NCI-H460 (cell line): ENCODE measurements around the gene TCF25. TPM values are rescaled to one million over a fixed set of nuclear protein-coding genes. Genes with fewer than 3 reads are reported as not detected.
"Not testable (repeated sequence)": the region's sequence is repeated elsewhere in the genome, so short reads cannot be mapped to it uniquely, and the experiment has no call there.

ENCODE experiments used
- DNase-seq: peaks from one replicate; pipeline ENCODE4 v3.0.0-alpha.2; 2016; ENCODE audit warnings: low read depth; ENCODE audit errors: extremely low read depth
- total RNA-seq: library from RNA; depleted of rRNA; stranded (reverse); fragments of >200 nt; shearing (Covaris generic); gene quantifications from 2 replicates; pipeline ENCODE4 v1.2.3, GENCODE V29; 2014

TCF25 gene
- total RNA-seq, 1 experiment from 2014 or later: 71.4 TPM

- no peak for DNase-seq
Measured at GRCh38 chr16:89934611-89935553, 61.5 kb downstream of the TCF25 start.

- DNase-seq: not testable (repeated sequence)
Measured at GRCh38 chr16:89935620-89936019, 62.2 kb downstream of the TCF25 start.

DNA sequence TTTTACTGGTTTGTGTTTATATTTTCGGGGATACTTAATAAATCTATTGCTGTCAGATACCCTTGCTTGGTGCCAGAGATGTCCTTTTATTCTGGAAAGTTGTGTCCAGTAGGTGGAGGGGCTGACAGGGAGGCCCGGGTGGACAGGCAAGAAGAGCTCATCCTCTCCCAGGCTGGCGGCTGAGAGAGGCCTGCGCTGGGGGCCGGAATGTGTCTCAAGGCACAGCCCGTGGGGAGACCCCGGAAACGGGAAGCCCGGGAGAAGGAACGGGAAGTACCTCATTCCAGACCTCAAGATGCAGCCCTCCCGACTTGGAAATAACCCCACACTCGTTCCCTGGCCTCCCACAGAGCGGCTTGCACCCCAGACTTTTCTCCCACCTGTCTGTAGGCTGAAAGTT is 62.6 kb downstream of the TCF25 start:
- DNase-seq: no peak

DNA sequence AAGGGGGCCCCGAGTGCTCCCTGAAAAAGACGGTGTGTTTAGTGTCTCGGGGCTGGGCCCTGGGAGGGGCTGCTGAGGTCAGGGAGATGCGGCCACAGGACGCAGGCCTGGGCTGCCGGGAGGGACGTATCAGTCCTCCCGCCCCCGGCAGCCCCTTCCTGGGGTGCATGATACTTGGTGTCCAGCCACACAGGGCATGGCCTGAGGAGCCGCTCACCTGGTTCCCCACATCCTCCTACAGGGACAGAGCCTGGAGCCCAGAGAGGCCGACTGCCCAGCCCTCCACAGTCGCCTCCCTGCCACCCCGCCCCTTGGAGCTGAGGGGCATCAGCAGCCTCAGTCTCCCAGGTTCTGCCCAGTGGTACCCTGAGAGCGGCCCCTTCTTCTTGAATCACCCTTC is 63.1 kb downstream of the TCF25 start:
- DNase-seq: no peak

DNA sequence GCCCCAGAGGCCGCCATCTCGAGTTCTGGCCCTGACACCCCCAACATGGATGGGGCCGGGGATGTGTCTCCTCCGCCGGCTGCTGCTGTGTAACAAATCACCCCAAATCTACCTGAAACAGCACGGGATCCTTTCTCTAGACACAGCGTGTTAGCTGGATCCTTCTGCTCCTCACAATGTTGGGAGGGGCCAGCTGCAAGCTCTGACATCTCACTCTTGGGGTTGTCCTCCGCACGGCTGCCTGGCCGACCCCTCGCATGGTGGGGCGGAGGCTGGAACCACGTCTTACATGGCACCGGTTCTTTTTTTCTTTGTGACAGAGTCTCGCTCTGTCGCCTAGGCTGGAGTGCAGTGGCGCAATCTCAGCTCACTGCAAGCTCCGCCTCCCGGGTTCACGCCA is 63.6 kb downstream of the TCF25 start:
- no peak for DNase-seq

DNA sequence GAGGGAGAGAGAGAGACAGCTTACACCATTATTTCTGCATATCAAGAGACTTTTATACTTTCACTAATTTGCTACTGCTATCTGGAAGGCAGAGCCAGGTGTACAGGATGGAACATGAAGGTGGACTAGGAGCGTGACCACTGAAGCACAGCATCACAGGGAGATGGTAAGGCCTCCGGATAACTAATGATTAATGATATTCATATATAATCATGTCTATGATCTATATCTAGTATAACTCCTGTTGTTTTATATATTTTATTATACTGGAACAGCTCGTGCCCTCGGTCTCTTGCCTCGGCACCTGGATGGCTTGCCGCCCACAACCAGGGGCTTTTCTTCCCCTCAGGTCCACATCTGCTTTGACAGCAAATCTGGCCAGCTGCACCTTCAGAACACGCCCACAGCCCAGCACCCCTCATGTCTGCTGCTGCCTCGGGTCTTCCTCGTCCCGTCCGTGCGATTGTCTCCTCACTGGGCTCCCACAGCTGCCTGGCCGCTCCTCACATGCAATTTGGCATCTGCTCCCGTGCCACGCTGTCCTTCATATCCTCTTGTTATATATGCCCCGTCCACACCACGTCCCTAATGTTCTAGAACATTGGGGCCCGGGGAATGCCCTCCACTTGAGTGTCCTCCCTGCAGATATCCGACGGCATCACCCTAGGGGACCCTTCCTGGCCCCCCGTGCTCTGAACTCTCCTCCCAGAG is 64.9 kb downstream of the TCF25 start:
- DNase-seq: no peak

- DNase-seq: no peak
Measured at GRCh38 chr16:89944773-89945172, 71.4 kb downstream of the TCF25 start.

DNA sequence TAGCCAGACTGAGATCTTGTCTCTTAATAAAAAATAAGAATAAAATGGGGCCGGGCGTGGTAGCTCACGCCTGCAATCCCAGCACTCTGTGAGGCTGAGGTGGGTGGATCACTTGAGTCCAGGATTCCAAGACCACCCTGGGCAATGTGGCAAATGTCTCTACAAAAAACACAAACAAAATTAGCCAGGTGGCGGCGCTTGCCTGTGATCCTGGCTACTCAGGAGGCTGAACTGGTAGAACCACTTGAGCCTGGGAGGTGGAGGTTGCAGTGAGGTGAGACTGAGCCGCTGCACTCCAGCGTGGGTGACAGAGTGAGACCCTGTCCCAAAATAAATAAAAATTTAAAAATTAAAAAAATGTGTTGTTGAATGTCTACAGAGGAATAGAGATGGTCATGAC is 72.3 kb downstream of the TCF25 start:
- DNase-seq: no peak

GRCh38 chr16:89946515-89946914 is 73.1 kb downstream of the TCF25 start:
- DNase-seq: no peak

- no peak for DNase-seq
Measured at GRCh38 chr16:89949121-89949742, 75.8 kb downstream of the TCF25 start.

GRCh38 chr16:89949756-89950155 is 76.4 kb downstream of the TCF25 start:
- no peak for DNase-seq

- DNase-seq: no peak
Measured at GRCh38 chr16:89951509-89951908, 78.1 kb downstream of the TCF25 start.

DNA sequence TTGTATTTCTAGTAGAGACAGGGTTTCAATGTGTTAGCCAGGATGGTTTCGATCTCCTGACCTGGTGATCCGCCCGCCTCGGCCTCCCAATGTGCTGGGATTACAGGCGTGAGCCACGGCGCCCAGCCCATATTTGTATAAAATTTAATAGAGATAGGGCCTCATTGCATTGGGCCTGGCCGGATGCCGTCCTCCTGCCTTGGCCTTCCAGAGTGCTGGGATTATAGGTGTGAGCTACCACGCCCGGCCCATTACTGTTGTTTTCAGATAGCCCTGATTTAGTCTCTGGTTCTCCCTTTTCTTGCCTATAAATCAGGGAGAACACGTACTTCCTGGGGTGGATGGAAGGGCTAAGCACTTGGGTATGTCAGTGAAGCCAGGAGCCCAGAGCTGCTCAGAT is 78.7 kb downstream of the TCF25 start:
- DNase-seq: no peak

GRCh38 chr16:89952551-89952950 is 79.2 kb downstream of the TCF25 start:
- no peak for DNase-seq

GRCh38 chr16:89953671-89954406 is 80.4 kb downstream of the TCF25 start:
- no peak for DNase-seq

- no peak for DNase-seq
Measured at GRCh38 chr16:89954462-89954861, 81.1 kb downstream of the TCF25 start.

GRCh38 chr16:89955001-89955685 is 81.8 kb downstream of the TCF25 start:
- DNase-seq: no peak

GRCh38 chr16:89956505-89957215 is 83.3 kb downstream of the TCF25 start:
- DNase-seq: no peak

DNA sequence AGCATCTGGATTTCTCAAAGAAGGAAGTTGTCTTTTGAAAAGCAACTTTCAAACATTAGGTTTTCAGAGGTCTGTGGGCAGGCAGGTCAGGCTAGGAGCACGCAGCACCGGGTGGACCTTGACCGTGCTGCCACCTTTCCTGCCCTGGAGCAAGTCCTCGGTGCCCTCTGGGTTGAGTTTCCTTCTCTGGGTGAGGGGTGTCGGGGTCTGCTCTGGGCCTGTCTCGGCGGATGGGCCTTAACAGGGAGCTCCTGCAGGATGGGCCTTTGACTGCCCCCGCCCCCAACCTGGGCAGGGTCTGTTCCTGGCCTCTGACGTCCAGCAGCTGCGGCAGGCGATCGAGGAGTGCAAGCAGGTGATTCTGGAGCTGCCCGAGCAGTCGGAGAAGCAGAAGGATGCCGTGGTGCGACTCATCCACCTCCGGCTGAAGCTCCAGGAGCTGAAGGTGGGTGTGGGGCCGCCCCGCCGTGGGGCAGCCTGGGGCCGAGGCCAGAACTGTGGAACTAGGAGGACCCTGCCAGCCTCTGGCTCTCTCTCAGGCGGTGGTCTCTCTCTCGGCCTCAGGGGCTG is 83.9 kb downstream of the TCF25 start:
- DNase-seq: no peak
